ENCODE results near the gene LETM1. TPM values are rescaled to one million over a fixed set of nuclear protein-coding genes. Genes with fewer than 3 reads are reported as not detected.
A peak's percentile ranks its signal among the peaks of the same experiment; 100 is the strongest.

LETM1 gene
- total RNA-seq, 2 experiments from 2014 or later: 44.0 to 45.8 TPM

- Mint-ChIP-seq H3K36me3 (no peaks in the 10 kb centered on the region), H3K4me1 (no peaks in the 10 kb centered on the region), H3K27ac (no peak overlapping the region), H3K9me3 (no peaks in the 10 kb centered on the region), H3K4me3 (no peak overlapping the region), H3K27me3 (peaks cover 8% of the 10 kb centered on the region)
- ATAC-seq (ENCODE audit: low read depth) (no peak), DNase-seq (no peak)
- POLR2A ChIA-PET: no interaction called here
Observed at GRCh38 chr4:1770791-1771231, 85.1 kb downstream of the LETM1 start.

- DNase-seq (no peak), ATAC-seq (ENCODE audit: low read depth) (no peak)
- Mint-ChIP-seq H3K4me3 (no peak overlapping the region), H3K36me3 (no peaks in the 10 kb centered on the region), H3K9me3 (no peaks in the 10 kb centered on the region), H3K27ac (no peak overlapping the region), H3K27me3 (peaks cover 12% of the 10 kb centered on the region), H3K4me1 (no peaks in the 10 kb centered on the region)
- POLR2A ChIA-PET: no interaction called here
Observed at GRCh38 chr4:1770245-1770644, 85.7 kb downstream of the LETM1 start.

GRCh38 chr4:1769692-1770091, 86.3 kb downstream of the LETM1 start:
- no peak overlapping the region for H3K4me3 Mint-ChIP-seq
- H3K27me3 Mint-ChIP-seq: peaks cover 13% of the 10 kb centered on the region
- ATAC-seq (ENCODE audit: low read depth) (no peak), DNase-seq (no peak)
- H3K9me3 Mint-ChIP-seq: no peaks in the 10 kb centered on the region
- H3K4me1 Mint-ChIP-seq: no peaks in the 10 kb centered on the region
- POLR2A ChIA-PET: no interaction called here
- no peak overlapping the region for H3K27ac Mint-ChIP-seq
- H3K36me3 Mint-ChIP-seq: no peaks in the 10 kb centered on the region

- no peaks in the 10 kb centered on the region for H3K9me3 Mint-ChIP-seq
- H3K4me3 Mint-ChIP-seq: no peak overlapping the region
- H3K27ac Mint-ChIP-seq: no peak overlapping the region
- H3K27me3 Mint-ChIP-seq: peaks cover 20% of the 10 kb centered on the region
- no peak for DNase-seq
- POLR2A ChIA-PET: no interaction called here
- H3K36me3 Mint-ChIP-seq: no peaks in the 10 kb centered on the region
- no peaks in the 10 kb centered on the region for H3K4me1 Mint-ChIP-seq
- ATAC-seq (ENCODE audit: low read depth): no peak
Observed at GRCh38 chr4:1768367-1769034, 87.5 kb downstream of the LETM1 start.

- POLR2A ChIA-PET: no interaction called here
- no peaks in the 10 kb centered on the region for H3K4me1 Mint-ChIP-seq
- DNase-seq: no peak
Observed at GRCh38 chr4:1767770-1768366, 88.1 kb downstream of the LETM1 start.

DNA sequence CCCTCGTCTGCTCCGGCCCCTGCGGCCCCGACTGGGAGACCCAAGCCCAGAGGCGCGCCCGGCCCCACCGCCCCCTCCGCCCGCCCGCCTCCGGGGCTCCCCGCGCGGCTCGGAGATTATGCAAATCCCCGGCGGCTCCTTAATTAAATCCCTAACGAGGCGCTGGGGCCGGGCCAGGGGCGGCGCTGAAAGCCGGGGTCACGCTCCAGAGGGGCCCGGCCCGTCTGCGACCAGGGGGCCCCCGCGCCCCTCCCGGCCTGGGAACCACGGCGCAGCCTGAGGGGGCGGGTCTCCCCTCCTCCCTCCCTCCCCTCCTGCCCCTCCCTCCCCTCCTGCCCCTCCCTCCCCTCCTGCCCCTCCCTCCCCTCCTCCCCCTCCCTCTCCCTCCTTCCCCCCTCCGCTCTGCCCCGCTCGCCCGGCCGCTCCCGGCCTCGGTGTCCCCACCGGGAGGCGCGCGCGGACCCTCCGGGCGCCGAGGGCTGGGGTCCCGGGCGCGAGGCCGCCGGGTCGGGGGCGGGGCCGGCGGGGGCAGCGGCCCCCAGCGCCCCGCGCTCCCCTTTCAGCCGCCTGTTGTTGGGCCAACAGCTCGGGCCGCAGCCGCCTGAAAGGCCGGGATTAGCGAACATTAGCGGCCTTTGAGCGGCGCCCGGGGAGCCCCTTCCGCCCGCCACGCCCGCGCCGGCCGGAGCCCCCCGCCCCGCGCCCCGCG, 88.7 kb downstream of the LETM1 start:
- ATAC-seq (ENCODE audit: low read depth) (no peak), DNase-seq (no peak)
- Mint-ChIP-seq H3K27ac (no peak overlapping the region), H3K36me3 (no peaks in the 10 kb centered on the region), H3K27me3 (peaks cover 22% of the 10 kb centered on the region), H3K4me1 (no peaks in the 10 kb centered on the region), H3K4me3 (no peak overlapping the region), H3K9me3 (no peaks in the 10 kb centered on the region)
- POLR2A ChIA-PET: no interaction called here

More at GRCh38 chr4:1767770-1768366, 88.1 kb downstream of the LETM1 start:
- H3K9me3 Mint-ChIP-seq: no peaks in the 10 kb centered on the region
- peak overlapping the region; percentile 37 for H3K4me3 Mint-ChIP-seq
- H3K27ac Mint-ChIP-seq: no peak overlapping the region
- H3K27me3 Mint-ChIP-seq: peaks cover 22% of the 10 kb centered on the region
- H3K36me3 Mint-ChIP-seq: no peaks in the 10 kb centered on the region
- no peak for ATAC-seq (ENCODE audit: low read depth)

- peaks cover 22% of the 10 kb centered on the region for H3K27me3 Mint-ChIP-seq
- H3K4me3 Mint-ChIP-seq: no peak overlapping the region
- no peak for DNase-seq
- no peaks in the 10 kb centered on the region for H3K36me3 Mint-ChIP-seq
- POLR2A ChIA-PET: no interaction called here
- no peak overlapping the region for H3K27ac Mint-ChIP-seq
- no peaks in the 10 kb centered on the region for H3K4me1 Mint-ChIP-seq
- no peaks in the 10 kb centered on the region for H3K9me3 Mint-ChIP-seq
- ATAC-seq (ENCODE audit: low read depth): no peak
Observed at GRCh38 chr4:1766106-1767060, 89.6 kb downstream of the LETM1 start.

GRCh38 chr4:1765409-1766072, 90.4 kb downstream of the LETM1 start:
- Mint-ChIP-seq H3K4me3 (no peak overlapping the region), H3K36me3 (no peaks in the 10 kb centered on the region), H3K27ac (no peak overlapping the region), H3K9me3 (no peaks in the 10 kb centered on the region), H3K27me3 (peaks cover 22% of the 10 kb centered on the region), H3K4me1 (no peaks in the 10 kb centered on the region)
- ATAC-seq (ENCODE audit: low read depth) (no peak), DNase-seq (no peak)
- POLR2A ChIA-PET: no interaction called here

- POLR2A ChIA-PET: no interaction called here
Observed at GRCh38 chr4:1764670-1765069, 91.3 kb downstream of the LETM1 start.

DNA sequence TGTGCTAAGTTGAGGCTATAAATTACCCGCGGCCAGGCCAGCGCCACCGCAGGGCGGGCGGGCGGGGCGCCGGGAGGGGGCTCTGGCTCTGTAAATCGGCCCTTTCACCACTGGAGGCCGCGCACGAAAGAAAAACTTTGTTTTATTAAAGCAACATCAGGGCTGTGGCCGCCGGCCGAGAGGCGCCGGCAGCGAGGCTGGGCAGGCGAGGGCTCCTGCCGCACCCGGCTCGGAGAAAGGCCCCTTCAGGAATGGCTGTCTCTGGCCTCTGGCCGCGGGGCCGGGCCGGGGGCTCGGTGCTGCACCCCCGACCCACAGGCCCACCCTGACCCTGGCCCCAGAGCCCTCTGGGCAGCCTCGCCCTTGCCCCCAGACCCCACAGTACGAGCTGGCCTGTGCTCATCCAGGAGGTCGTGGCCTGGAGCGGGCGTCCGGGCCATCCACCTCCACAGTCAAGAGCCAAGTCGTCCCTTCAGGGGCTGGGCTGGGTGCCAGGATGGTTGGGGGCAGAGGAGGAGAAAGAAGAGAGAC, 92.3 kb downstream of the LETM1 start:
- no peak for ATAC-seq (ENCODE audit: low read depth)
- H3K27ac Mint-ChIP-seq: no peak overlapping the region
- POLR2A ChIA-PET: no interaction called here
- peaks cover 1% of the 10 kb centered on the region for H3K4me1 Mint-ChIP-seq
- no peak overlapping the region for H3K4me3 Mint-ChIP-seq
- H3K27me3 Mint-ChIP-seq: peaks cover 20% of the 10 kb centered on the region
- no peaks in the 10 kb centered on the region for H3K36me3 Mint-ChIP-seq
- H3K9me3 Mint-ChIP-seq: no peaks in the 10 kb centered on the region
- DNase-seq: no peak

More at GRCh38 chr4:1764670-1765069, 91.3 kb downstream of the LETM1 start:
- peaks cover 1% of the 10 kb centered on the region for H3K4me1 Mint-ChIP-seq
- no peak overlapping the region for H3K4me3 Mint-ChIP-seq
- no peaks in the 10 kb centered on the region for H3K36me3 Mint-ChIP-seq
- H3K27ac Mint-ChIP-seq: no peak overlapping the region
- DNase-seq (no peak), ATAC-seq (ENCODE audit: low read depth) (no peak)
- H3K9me3 Mint-ChIP-seq: no peaks in the 10 kb centered on the region
- H3K27me3 Mint-ChIP-seq: peaks cover 22% of the 10 kb centered on the region

- DNase-seq (no peak), ATAC-seq (ENCODE audit: low read depth) (no peak)
- Mint-ChIP-seq H3K36me3 (no peaks in the 10 kb centered on the region), H3K27me3 (peaks cover 18% of the 10 kb centered on the region), H3K9me3 (no peaks in the 10 kb centered on the region), H3K4me3 (no peak overlapping the region), H3K27ac (no peak overlapping the region), H3K4me1 (peaks cover 1% of the 10 kb centered on the region)
- POLR2A ChIA-PET: no interaction called here
Observed at GRCh38 chr4:1763070-1763549, 92.8 kb downstream of the LETM1 start.

GRCh38 chr4:1762264-1763010, 93.5 kb downstream of the LETM1 start:
- POLR2A ChIA-PET: no interaction called here
- no peaks in the 10 kb centered on the region for H3K36me3 Mint-ChIP-seq
- H3K4me1 Mint-ChIP-seq: peaks cover 1% of the 10 kb centered on the region
- DNase-seq: no peak
- no peaks in the 10 kb centered on the region for H3K9me3 Mint-ChIP-seq
- H3K4me3 Mint-ChIP-seq: no peak overlapping the region
- ATAC-seq (ENCODE audit: low read depth): no peak
- H3K27ac Mint-ChIP-seq: no peak overlapping the region
- peaks cover 14% of the 10 kb centered on the region for H3K27me3 Mint-ChIP-seq

Measured in activated naive CD8-positive, alpha-beta T cell treated with anti-CD3 and anti-CD28 coated beads, Interleukin-2, amount 10 ng/mL, durations not matched to agents 7 days and 5 days (primary cell).